ENCODE results near the gene TLCD3B. TPM values are rescaled to one million over a fixed set of nuclear protein-coding genes. Genes with fewer than 3 reads are reported as not detected.
A peak's percentile ranks its signal among the peaks of the same experiment; 100 is the strongest.

Gene TLCD3B
- total and polyA plus RNA-seq, 12 donors = 0.11 to 10.6 (median 0.72) TPM; not detected in 3

GRCh38 chr16:29982560-29983419 is 48.3 kb downstream of the TLCD3B start:
- TF ChIP-seq, protein P1, sequence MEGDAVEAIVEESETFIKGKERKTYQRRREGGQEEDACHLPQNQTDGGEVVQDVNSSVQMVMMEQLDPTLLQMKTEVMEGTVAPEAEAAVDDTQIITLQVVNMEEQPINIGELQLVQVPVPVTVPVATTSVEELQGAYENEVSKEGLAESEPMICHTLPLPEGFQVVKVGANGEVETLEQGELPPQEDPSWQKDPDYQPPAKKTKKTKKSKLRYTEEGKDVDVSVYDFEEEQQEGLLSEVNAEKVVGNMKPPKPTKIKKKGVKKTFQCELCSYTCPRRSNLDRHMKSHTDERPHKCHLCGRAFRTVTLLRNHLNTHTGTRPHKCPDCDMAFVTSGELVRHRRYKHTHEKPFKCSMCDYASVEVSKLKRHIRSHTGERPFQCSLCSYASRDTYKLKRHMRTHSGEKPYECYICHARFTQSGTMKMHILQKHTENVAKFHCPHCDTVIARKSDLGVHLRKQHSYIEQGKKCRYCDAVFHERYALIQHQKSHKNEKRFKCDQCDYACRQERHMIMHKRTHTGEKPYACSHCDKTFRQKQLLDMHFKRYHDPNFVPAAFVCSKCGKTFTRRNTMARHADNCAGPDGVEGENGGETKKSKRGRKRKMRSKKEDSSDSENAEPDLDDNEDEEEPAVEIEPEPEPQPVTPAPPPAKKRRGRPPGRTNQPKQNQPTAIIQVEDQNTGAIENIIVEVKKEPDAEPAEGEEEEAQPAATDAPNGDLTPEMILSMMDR (IDR thresholded peaks at IDR 0.05) = no peak
- no peak for TF ChIP-seq POLR2A (IDR thresholded peaks at IDR 0.05)
- Histone ChIP-seq H3K9me3 (replicated peaks in 1 of 3) (no peaks in the 10 kb centered on the region), H3K4me3 (no peak overlapping the region), H3K4me1 (replicated peaks in 1 of 2) (peaks cover 9 to 14% of the 10 kb centered on the region in 2 donors), H3K36me3 (replicated peaks in 1 of 2) (peaks cover 0 to 100% of the 10 kb centered on the region in 2 donors), H3K27me3 (no peaks in the 10 kb centered on the region), H3K27ac (no peak overlapping the region)
- no peak for DNase-seq
- intact Hi-C loops (cut with DNase I) = no loop called here
- 78 to 83% (median 81%) methylated on average over 19 to 24 of the region's 24 CpGs for WGBS, 4 donors

- 81 to 89% (median 87%) methylated on average over 8 to 9 of the region's 9 CpGs for WGBS, 4 donors
- H3K27me3 ChIP-seq = no peaks in the 10 kb centered on the region
- no peak for DNase-seq
- H3K36me3 ChIP-seq (replicated peaks in 1 of 2) = peaks cover 0 to 63% of the 10 kb centered on the region in 2 donors
- intact Hi-C loops (cut with DNase I) = no loop called here
- H3K4me1 ChIP-seq (replicated peaks in 1 of 2) = peaks cover 30 to 48% of the 10 kb centered on the region in 2 donors
- no peaks in the 10 kb centered on the region for H3K9me3 ChIP-seq (replicated peaks in 1 of 3)
- TF ChIP-seq POLR2A (IDR thresholded peaks at IDR 0.05) = no peak
- TF ChIP-seq, protein P1 (IDR thresholded peaks at IDR 0.05) = no peak
- peak overlapping the region in 2 of 5 donors; percentile 81 to 87 for H3K27ac ChIP-seq
- no peak overlapping the region for H3K4me3 ChIP-seq
Observed at GRCh38 chr16:29978564-29979270, 52.4 kb downstream of the TLCD3B start.

- H3K9me3 ChIP-seq (replicated peaks in 1 of 3) = no peaks in the 10 kb centered on the region
- 91 to 93% (median 92%) methylated on average over 8 to 9 of the region's 9 CpGs for WGBS, 4 donors
- peaks cover 0 to 57% of the 10 kb centered on the region in 2 donors for H3K36me3 ChIP-seq (replicated peaks in 1 of 2)
- peak overlapping the region in 2 of 5 donors; percentile 81 to 87 for H3K27ac ChIP-seq
- no peak overlapping the region for H3K4me3 ChIP-seq
- peaks cover 30 to 51% of the 10 kb centered on the region in 2 donors for H3K4me1 ChIP-seq (replicated peaks in 1 of 2)
- H3K27me3 ChIP-seq = no peaks in the 10 kb centered on the region
- no peak for TF ChIP-seq POLR2A (IDR thresholded peaks at IDR 0.05)
- TF ChIP-seq, protein P1 (IDR thresholded peaks at IDR 0.05) = no peak
- intact Hi-C loops (cut with DNase I) = no loop called here
- DNase-seq = no peak
Observed at GRCh38 chr16:29978081-29978480, 53.0 kb downstream of the TLCD3B start.
